HEK293 (cell line): Measurements from ENCODE around the gene COL9A3.

Source experiments
- CTCF ChIA-PET: fragments of 350-600 bp; formaldehyde crosslinking; extraction: SDS; loops from one replicate; lab custom pipeline; 2021; ENCODE audit warnings: antibody characterized with exemption; lab: Yijun Ruan, JAX
- POLR2A ChIA-PET: fragments of 300-600 bp; formaldehyde crosslinking; extraction: SDS; loops from one replicate; lab custom pipeline; 2020; ENCODE audit warnings: antibody characterized with exemption, inconsistent platforms; lab: Yijun Ruan, JAX
- H3K27ac ChIP-seq: fragments of 200-500 bp; sonication (Bioruptor generic); 2 replicates; pipeline ENCODE4 v1.5.1; 2014; ENCODE audit warnings: low read depth, low read length, control low read depth, inconsistent platforms; ENCODE audit errors: extremely low read depth
- H3K36me3 ChIP-seq, 2 experiments: fragments of 200-500 bp in 1 of 2; sonication (Bioruptor generic) in 1 of 2; 1 replicate in 1 of 2; 2 replicates in 1 of 2; pipeline ENCODE4 v1.5.1; 2014 to 2017; ENCODE audit warnings: inconsistent platforms in 2 of 2, low read length in 2 of 2; ENCODE audit not compliant: control insufficient read depth in 2 of 2, insufficient read depth in 1 of 2
- H3K4me1 ChIP-seq: fragments of 200-500 bp; sonication (Bioruptor generic); 2 replicates; pipeline ENCODE4 v1.5.1; 2014; ENCODE audit warnings: mild to moderate bottlenecking, low read length, inconsistent platforms; ENCODE audit not compliant: control insufficient read depth, insufficient read depth
- H3K4me3 ChIP-seq: 2 replicates; pipeline ENCODE4 v1.5.1; 2011; ENCODE audit warnings: low read depth, mild to moderate bottlenecking, control low read depth, low read length, moderate library complexity
- H3K9me3 ChIP-seq: fragments of 200-500 bp; sonication (Bioruptor generic); 2 replicates; pipeline ENCODE4 v1.5.1; 2014; ENCODE audit warnings: low read depth, low read length, inconsistent platforms; ENCODE audit not compliant: control insufficient read depth, insufficient read depth
- PATZ1 ChIP-seq: fragments of 450-650 bp; formaldehyde crosslinking; IDR thresholded peaks from 2 replicates; pipeline ENCODE4 v1.5.1; 2016; ENCODE audit warnings: missing biosample characterization, missing genetic modification characterization
- PRDM10 ChIP-seq: fragments of 450-650 bp; formaldehyde crosslinking; IDR thresholded peaks from 2 replicates; pipeline ENCODE4 v1.5.1; 2016; ENCODE audit warnings: missing biosample characterization, missing genetic modification characterization
- ZBTB17 ChIP-seq: fragments of 450-650 bp; formaldehyde crosslinking; IDR thresholded peaks from 2 replicates; pipeline ENCODE4 v1.5.1; 2016; ENCODE audit warnings: missing biosample characterization, missing genetic modification characterization
- ZBTB8A ChIP-seq: fragments of 450-650 bp; formaldehyde crosslinking; IDR thresholded peaks from 2 replicates; pipeline ENCODE4 v1.5.1; 2016; ENCODE audit warnings: missing biosample characterization, missing genetic modification characterization
- ZFHX2 ChIP-seq: fragments of 450-650 bp; formaldehyde crosslinking; conservative IDR thresholded peaks from 2 replicates; pipeline ENCODE4 v1.5.1; 2016; ENCODE audit warnings: missing biosample characterization, missing genetic modification characterization
- ZFP41 ChIP-seq: fragments of 450-650 bp; formaldehyde crosslinking; IDR thresholded peaks from 2 replicates; pipeline ENCODE4 v1.5.1; 2016; ENCODE audit warnings: missing biosample characterization, missing genetic modification characterization, borderline replicate concordance
- ZNF473 ChIP-seq: fragments of 450-650 bp; formaldehyde crosslinking; IDR thresholded peaks from 2 replicates; pipeline ENCODE4 v1.5.1; 2017; ENCODE audit warnings: missing biosample characterization, missing genetic modification characterization
- ZNF596 ChIP-seq: fragments of 450-650 bp; IDR thresholded peaks from 2 replicates; pipeline ENCODE4 v1.5.0; 2018; ENCODE audit warnings: missing biosample characterization, mild to moderate bottlenecking, missing genetic modification characterization, moderate library complexity
- TF ChIP-seq, protein P1 (sequence below): fragments of 450-650 bp; formaldehyde crosslinking; IDR thresholded peaks from 2 replicates; pipeline ENCODE4 v1.5.1; 2016; ENCODE audit warnings: missing biosample characterization, missing genetic modification characterization

COL9A3 gene

DNA sequence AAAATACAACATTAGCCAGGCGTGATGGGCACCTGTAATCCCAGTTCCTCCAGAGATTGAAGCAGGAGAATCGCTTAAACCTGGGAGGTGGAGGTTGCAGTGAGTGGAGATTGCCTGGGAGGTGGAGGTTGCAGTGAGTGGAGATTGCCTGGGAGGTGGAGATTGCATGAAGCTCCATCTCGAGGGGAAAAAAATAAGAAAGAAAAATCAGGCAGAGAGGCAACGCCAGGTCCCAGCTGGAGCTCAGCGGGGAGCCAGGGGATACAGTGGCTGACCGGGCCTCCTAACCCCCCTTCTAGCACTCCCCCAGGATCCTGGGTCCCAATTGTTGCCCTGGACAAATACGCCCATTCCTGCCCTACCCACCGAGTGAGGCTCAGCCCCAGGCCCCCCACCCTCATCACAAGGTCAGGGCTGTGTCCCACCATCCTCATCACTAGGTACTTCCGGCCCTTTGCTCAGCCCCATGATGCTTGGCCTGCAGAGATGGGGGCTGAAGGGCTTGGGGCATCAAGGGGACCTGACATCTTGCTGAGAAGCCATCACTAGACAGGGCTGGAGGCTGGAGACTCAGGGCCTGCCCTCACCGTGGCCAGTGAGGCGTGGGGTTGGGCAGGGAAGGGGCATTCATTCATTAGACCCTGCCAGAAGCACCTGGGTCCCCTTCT is 10.3 kb upstream of the COL9A3 start:
- Histone ChIP-seq H3K27ac (no peak overlapping the region), H3K4me1 (no peaks in the 10 kb centered on the region), H3K36me3 (peaks cover 4 to 54% of the 10 kb centered on the region in 2 experiments; a peak in 2 of 3 replicates), H3K4me3 (peak overlapping the region; percentile 97; the same call in 1 of the 2 replicates), H3K9me3 (no peaks in the 10 kb centered on the region)
- CTCF ChIA-PET, result interaction anchor here (0.7 to 3.4 kb wide), 4 partner anchors 9 to 81 kb away, joined by 3 to 18 read pairs (median 4); no protein-coding TSS in a partner anchor
- TF ChIP-seq ZFP41 (no peak), ZNF596 (tag by site-specific recombination) (no peak), ZNF473 (tag by site-specific recombination) (no peak), ZBTB8A (0 out of 2 replicates have a peak, but pooled peaks have one; percentile 23), PATZ1 (tag by site-specific recombination) (0 out of 2 replicates have a peak, but pooled peaks have one; percentile 18), ZBTB17 (peak; percentile 43; the same call in 1 of the 2 replicates)
- TF ChIP-seq, protein P1, sequence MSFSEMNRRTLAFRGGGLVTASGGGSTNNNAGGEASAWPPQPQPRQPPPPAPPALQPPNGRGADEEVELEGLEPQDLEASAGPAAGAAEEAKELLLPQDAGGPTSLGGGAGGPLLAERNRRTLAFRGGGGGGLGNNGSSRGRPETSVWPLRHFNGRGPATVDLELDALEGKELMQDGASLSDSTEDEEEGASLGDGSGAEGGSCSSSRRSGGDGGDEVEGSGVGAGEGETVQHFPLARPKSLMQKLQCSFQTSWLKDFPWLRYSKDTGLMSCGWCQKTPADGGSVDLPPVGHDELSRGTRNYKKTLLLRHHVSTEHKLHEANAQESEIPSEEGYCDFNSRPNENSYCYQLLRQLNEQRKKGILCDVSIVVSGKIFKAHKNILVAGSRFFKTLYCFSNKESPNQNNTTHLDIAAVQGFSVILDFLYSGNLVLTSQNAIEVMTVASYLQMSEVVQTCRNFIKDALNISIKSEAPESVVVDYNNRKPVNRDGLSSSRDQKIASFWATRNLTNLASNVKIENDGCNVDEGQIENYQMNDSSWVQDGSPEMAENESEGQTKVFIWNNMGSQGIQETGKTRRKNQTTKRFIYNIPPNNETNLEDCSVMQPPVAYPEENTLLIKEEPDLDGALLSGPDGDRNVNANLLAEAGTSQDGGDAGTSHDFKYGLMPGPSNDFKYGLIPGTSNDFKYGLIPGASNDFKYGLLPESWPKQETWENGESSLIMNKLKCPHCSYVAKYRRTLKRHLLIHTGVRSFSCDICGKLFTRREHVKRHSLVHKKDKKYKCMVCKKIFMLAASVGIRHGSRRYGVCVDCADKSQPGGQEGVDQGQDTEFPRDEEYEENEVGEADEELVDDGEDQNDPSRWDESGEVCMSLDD, result 0 out of 2 replicates have a peak, but pooled peaks have one; percentile 16
- POLR2A ChIA-PET, result interaction anchor here (1.3 to 3.6 kb wide), 3 partner anchors 12 to 16 kb away, joined by 3 to 22 read pairs (median 4); partner anchors contain the start of gene MRGBP

- TF ChIP-seq ZFHX2 (tag by site-specific recombination) (peak; percentile 27), PRDM10 (no peak)
- TF ChIP-seq, all 188 proteins: peak for 1
- no peak overlapping the region for H3K27ac ChIP-seq
- H3K4me3 ChIP-seq, result no peak overlapping the region
- H3K36me3 ChIP-seq, result peaks cover 4 to 61% of the 10 kb centered on the region in 2 experiments; a peak in 2 of 3 replicates
- no peaks in the 10 kb centered on the region for H3K9me3 ChIP-seq
- POLR2A ChIA-PET, result interaction anchor here (1.0 to 1.7 kb wide), 2 partner anchors 12 to 441 kb away, joined by 3 read pairs; partner anchors contain the start of gene MRGBP
- no peaks in the 10 kb centered on the region for H3K4me1 ChIP-seq
- CTCF ChIA-PET, result interaction anchor here (0.6 to 3.4 kb wide), 20 partner anchors 8 to 647 kb away, joined by 3 to 18 read pairs (median 3); partner anchors contain the start of genes COL9A3 and MRGBP
Measured at GRCh38 chr20:62807444-62808210, 9.2 kb upstream of the COL9A3 start.
